ENCODE results near the gene ROMO1.
"Not testable (repeated sequence)": the region's sequence is repeated elsewhere in the genome, so short reads cannot be mapped to it uniquely, and the experiment has no call there.

Gene ROMO1

DNA sequence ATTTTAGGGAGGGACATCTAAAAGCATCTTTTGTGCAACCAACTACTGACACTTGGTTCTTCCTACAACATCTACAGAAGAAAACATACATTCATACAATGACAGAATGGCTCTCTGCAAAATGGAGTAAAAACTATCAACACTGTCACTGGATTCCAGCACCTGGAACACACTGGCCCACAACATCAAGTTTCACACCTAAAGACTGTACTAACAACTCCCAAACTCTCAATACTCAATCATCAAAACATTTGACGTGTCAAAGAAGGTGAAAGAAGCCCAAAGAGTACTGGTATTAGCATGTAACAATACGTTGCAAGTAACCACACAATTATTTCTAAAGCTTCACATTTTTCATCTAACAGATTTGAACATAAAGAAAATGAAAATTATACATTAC is 36.7 kb upstream of the ROMO1 start:
- Histone ChIP-seq H3K9me3 (ENCODE audit: low read length) (no peaks in the 10 kb centered on the region), H3K27me3 (ENCODE audit: control insufficient read depth in 1 of 2, insufficient read depth in 2 of 2, low read length in 2 of 2) (no peaks in the 10 kb centered on the region), H3K4me1 (ENCODE audit: insufficient read depth, low read length) (peaks cover 42% of the 10 kb centered on the region), H3K9ac (ENCODE audit: low read length) (no peak overlapping the region), H3K36me3 (ENCODE audit: insufficient read depth, low read length) (no peaks in the 10 kb centered on the region), H3K4me3 (ENCODE audit: low read depth in 1 of 2, low read length in 2 of 2) (peak overlapping the region in 1 of 2 donors; percentile 2), H3K27ac (ENCODE audit: low read depth, low read length) (no peak overlapping the region)

DNA sequence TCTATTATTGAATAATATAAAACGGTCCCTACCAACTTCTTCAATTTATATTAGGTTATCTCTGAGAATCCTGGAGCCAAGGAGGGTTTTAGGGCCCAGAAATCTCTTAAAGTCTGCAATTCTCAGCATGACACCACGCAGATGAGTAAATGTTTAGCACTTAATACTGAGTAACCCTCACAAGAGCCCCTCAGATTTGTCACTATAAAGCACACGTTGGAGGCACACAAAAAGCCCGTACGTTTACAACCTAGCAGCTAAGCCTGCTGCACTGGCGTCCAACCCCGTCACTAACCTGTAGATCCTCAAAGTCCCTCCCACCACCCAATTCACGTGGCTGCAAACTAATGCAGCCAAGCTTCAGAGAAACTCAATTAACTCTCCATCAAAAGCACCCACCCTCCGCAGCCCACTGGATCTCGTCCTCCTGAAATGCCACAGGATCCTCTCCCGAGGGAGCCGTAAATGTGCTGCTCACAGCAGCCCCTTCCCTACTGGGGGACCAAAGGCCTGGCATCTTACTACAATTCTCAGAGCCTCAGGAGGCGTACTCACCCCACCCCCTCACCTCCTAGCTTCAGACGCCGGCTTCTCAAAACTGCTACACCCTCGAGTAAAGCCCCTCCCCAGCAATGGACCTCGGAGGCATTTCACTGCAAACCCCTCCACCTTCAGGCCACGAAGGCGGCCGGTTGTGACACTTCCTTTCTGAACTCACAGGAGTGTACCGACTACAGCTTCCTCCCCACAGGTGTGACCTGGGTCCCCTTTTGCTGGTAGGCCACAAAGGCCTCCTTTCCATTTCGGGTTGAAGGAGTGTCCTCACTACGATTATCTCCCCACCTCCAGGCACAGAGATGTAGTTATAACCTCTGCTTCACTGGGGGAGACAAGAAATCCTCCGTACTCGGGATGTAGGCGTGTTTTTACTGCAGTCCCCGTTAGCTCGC is 35.4 kb upstream of the ROMO1 start:
- H3K9ac ChIP-seq (ENCODE audit: low read length), result peak overlapping the region; percentile 100
- H3K27ac ChIP-seq (ENCODE audit: low read depth, low read length), result peak overlapping the region; percentile 99
- H3K4me3 ChIP-seq (ENCODE audit: low read depth in 1 of 2, low read length in 2 of 2), result peak overlapping the region; percentile 98 to 100
- H3K4me1 ChIP-seq (ENCODE audit: insufficient read depth, low read length), result peaks cover 35% of the 10 kb centered on the region
- H3K36me3 ChIP-seq (ENCODE audit: insufficient read depth, low read length), result no peaks in the 10 kb centered on the region
- H3K9me3 ChIP-seq (ENCODE audit: low read length), result no peaks in the 10 kb centered on the region
- no peaks in the 10 kb centered on the region for H3K27me3 ChIP-seq (ENCODE audit: control insufficient read depth in 1 of 2, insufficient read depth in 2 of 2, low read length in 2 of 2)

DNA sequence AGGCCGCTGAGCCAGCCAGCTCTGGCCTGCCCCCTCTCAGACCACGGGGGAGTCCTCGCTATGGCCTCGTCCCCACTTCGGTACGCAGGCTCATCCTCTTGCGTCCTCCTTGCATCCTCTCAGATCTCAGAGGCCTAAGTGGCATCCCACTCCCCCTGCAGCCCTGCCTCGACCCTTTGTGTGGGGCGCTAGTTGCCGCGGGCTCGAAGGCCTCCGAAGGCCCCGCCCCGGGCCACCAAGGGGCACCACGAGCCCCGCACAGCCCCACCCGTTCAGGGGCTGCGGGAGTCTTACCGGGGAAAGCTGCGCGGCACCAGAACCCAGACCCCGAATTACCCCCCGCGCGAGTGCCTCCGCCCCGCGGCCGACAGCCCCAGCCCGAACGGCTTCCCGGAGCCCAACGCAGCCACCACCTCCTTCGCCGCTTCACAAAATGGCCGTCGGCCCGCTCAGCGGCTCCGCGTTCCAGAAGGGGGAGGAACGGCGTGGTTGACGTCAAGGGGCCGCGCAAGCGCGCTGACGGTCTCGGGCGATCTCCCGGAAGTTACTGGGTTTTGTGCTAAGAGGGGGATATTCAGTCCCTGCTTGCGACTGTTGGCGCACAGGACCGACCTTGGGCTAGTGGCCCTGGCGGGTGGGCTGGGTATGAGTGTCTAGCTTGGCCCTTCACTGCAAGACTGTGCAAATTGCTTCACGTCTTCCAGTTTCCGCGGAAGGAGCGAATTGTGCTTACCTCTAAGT is 34.6 kb upstream of the ROMO1 start, which contains the start of the genes CPNE1 and RBM12:
Gene CPNE1 (minus strand): TSS at position 435 of the 741 bp plus-strand sequence. CDS start 31,977 bp downstream, outside the sequence.
Gene RBM12 (minus strand): TSS at position 435 of the 741 bp plus-strand sequence. CDS start 9,578 bp downstream, outside the sequence.
- Histone ChIP-seq H3K4me1 (ENCODE audit: insufficient read depth, low read length) (peaks cover 28% of the 10 kb centered on the region), H3K27ac (ENCODE audit: low read depth, low read length) (peak within 1 kb of the TSS; percentile 99), H3K4me3 (ENCODE audit: low read depth in 1 of 2, low read length in 2 of 2) (peak within 1 kb of the TSS; percentile 98 to 100), H3K36me3 (ENCODE audit: insufficient read depth, low read length) (no peaks in the 10 kb centered on the region), H3K27me3 (ENCODE audit: control insufficient read depth in 1 of 2, insufficient read depth in 2 of 2, low read length in 2 of 2) (no peaks in the 10 kb centered on the region), H3K9me3 (ENCODE audit: low read length) (no peaks in the 10 kb centered on the region), H3K9ac (ENCODE audit: low read length) (peak within 1 kb of the TSS; percentile 100)

DNA sequence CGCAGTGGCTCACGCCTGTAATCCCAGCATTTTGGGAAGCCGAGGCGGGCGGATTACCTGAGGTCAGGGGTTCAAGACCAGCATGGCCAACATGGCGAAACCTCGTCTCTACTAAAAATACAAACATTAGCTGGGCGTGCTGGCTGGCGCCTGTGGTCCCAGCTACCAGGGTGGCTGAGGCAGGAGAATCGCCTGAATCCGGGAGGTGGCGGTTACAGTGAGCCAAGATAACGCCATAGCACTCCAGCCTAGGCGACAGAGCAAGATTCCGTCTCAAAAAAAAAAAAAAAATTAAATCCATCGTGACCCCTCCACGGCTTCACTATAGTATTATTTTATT is 33.3 kb upstream of the ROMO1 start:
- peaks cover 6% of the 10 kb centered on the region for H3K36me3 ChIP-seq (ENCODE audit: insufficient read depth, low read length)
- no peaks in the 10 kb centered on the region for H3K27me3 ChIP-seq (ENCODE audit: control insufficient read depth in 1 of 2, insufficient read depth in 2 of 2, low read length in 2 of 2)
- H3K4me1 ChIP-seq (ENCODE audit: insufficient read depth, low read length), result peaks cover 16% of the 10 kb centered on the region
- no peak overlapping the region for H3K27ac ChIP-seq (ENCODE audit: low read depth, low read length)
- no peaks in the 10 kb centered on the region for H3K9me3 ChIP-seq (ENCODE audit: low read length)
- no peak overlapping the region for H3K4me3 ChIP-seq (ENCODE audit: low read depth in 1 of 2, low read length in 2 of 2)
- no peak overlapping the region for H3K9ac ChIP-seq (ENCODE audit: low read length)

DNA sequence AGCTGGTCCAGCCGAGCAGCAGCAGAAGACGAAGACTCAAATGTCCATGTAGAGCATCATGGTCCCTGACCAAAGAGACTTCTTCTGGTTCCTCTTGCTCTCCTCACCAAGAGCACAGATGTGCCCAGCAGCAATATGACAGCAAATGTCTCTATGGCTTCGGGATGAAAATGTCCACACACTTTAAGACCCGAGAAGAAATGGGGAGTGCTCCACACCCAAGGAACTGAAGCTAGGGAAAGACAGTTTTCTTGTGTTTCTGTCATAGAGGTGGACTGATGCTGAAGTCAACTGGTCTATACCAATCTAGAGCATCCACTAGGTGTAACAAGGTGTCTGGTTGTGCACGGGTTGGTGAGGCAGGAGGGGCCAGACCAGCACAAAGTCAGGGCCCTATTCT is 30.0 kb upstream of the ROMO1 start:
- H3K4me3 ChIP-seq (ENCODE audit: low read depth in 1 of 2, low read length in 2 of 2), result no peak overlapping the region
- H3K27ac ChIP-seq (ENCODE audit: low read depth, low read length), result no peak overlapping the region
- H3K4me1 ChIP-seq (ENCODE audit: insufficient read depth, low read length), result no peaks in the 10 kb centered on the region
- no peaks in the 10 kb centered on the region for H3K27me3 ChIP-seq (ENCODE audit: control insufficient read depth in 1 of 2, insufficient read depth in 2 of 2, low read length in 2 of 2)
- H3K9ac ChIP-seq (ENCODE audit: low read length), result no peak overlapping the region
- peaks cover 26% of the 10 kb centered on the region for H3K36me3 ChIP-seq (ENCODE audit: insufficient read depth, low read length)
- H3K9me3 ChIP-seq (ENCODE audit: low read length), result no peaks in the 10 kb centered on the region

DNA sequence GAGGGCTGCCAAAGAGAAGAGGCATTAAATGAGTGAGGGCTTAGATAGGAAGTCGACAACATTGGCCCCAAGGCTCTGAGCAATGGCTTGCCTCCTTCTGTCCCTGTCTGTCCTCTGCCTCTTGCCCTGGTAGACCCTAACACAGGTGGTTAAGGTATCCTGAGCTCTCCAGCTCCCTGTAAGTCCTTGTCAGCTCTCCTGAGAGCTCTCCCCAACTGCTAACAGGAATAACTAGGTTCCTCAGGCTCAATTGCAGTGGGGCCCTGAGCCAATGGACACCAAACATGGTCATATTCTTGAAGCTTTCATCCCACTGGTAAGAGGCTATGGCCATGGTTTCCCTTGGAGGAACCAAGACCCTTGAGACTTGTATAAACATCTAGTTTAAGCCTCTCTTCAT is 29.5 kb upstream of the ROMO1 start:
- H3K27me3 ChIP-seq (ENCODE audit: control insufficient read depth in 1 of 2, insufficient read depth in 2 of 2, low read length in 2 of 2), result no peaks in the 10 kb centered on the region
- H3K27ac ChIP-seq (ENCODE audit: low read depth, low read length), result no peak overlapping the region
- no peaks in the 10 kb centered on the region for H3K4me1 ChIP-seq (ENCODE audit: insufficient read depth, low read length)
- H3K9ac ChIP-seq (ENCODE audit: low read length), result no peak overlapping the region
- no peaks in the 10 kb centered on the region for H3K9me3 ChIP-seq (ENCODE audit: low read length)
- H3K4me3 ChIP-seq (ENCODE audit: low read depth in 1 of 2, low read length in 2 of 2), result no peak overlapping the region
- peaks cover 30% of the 10 kb centered on the region for H3K36me3 ChIP-seq (ENCODE audit: insufficient read depth, low read length)

DNA sequence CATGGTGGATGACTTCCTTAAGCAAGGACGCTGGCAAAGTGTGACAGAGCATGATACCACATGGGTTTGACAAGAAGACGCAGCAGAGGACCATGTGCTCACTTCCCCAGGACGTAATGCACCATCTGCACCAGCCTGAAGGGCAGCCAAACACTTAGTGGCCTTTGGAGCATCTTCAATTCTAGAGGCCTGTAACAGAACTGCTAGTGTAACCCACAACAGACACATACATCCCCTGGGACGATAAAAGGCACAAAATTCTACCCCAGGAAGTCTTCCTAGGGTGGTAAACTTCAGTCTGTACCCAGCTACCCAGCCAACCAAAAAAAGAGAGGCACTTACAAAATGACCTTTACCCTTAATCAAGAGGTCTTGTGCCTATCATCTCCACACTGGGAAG is 25.3 kb upstream of the ROMO1 start:
- peaks cover 31% of the 10 kb centered on the region for H3K36me3 ChIP-seq (ENCODE audit: insufficient read depth, low read length)
- no peaks in the 10 kb centered on the region for H3K27me3 ChIP-seq (ENCODE audit: control insufficient read depth in 1 of 2, insufficient read depth in 2 of 2, low read length in 2 of 2)
- H3K4me3 ChIP-seq (ENCODE audit: low read depth in 1 of 2, low read length in 2 of 2), result no peak overlapping the region
- H3K4me1 ChIP-seq (ENCODE audit: insufficient read depth, low read length), result no peaks in the 10 kb centered on the region
- H3K27ac ChIP-seq (ENCODE audit: low read depth, low read length), result no peak overlapping the region
- H3K9ac ChIP-seq (ENCODE audit: low read length), result no peak overlapping the region
- H3K9me3 ChIP-seq (ENCODE audit: low read length), result no peaks in the 10 kb centered on the region

DNA sequence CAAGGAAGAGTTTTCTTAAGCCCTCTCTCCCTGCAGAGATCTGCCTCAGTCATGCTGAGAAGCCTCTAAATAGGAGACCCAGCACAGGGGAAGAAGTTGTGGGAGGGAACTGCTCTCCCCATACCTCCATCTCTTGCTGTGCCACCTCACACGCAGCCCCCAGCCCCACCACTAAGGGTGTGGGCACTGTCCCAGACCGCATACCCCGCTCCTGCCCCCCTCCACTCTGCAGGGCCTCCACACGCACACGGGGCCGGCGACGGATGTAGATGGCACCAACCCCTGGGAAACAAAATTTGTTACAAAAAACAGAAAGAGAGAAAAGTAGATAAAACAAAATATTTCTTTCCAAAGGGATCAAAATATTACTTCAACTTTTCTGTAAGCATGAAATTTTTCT is 24.3 kb upstream of the ROMO1 start:
- Histone ChIP-seq H3K9ac (ENCODE audit: low read length) (no peak overlapping the region), H3K4me3 (ENCODE audit: low read depth in 1 of 2, low read length in 2 of 2) (no peak overlapping the region), H3K27ac (ENCODE audit: low read depth, low read length) (no peak overlapping the region), H3K27me3 (ENCODE audit: control insufficient read depth in 1 of 2, insufficient read depth in 2 of 2, low read length in 2 of 2) (no peaks in the 10 kb centered on the region), H3K36me3 (ENCODE audit: insufficient read depth, low read length) (peaks cover 31% of the 10 kb centered on the region), H3K4me1 (ENCODE audit: insufficient read depth, low read length) (no peaks in the 10 kb centered on the region), H3K9me3 (ENCODE audit: low read length) (no peaks in the 10 kb centered on the region)

DNA sequence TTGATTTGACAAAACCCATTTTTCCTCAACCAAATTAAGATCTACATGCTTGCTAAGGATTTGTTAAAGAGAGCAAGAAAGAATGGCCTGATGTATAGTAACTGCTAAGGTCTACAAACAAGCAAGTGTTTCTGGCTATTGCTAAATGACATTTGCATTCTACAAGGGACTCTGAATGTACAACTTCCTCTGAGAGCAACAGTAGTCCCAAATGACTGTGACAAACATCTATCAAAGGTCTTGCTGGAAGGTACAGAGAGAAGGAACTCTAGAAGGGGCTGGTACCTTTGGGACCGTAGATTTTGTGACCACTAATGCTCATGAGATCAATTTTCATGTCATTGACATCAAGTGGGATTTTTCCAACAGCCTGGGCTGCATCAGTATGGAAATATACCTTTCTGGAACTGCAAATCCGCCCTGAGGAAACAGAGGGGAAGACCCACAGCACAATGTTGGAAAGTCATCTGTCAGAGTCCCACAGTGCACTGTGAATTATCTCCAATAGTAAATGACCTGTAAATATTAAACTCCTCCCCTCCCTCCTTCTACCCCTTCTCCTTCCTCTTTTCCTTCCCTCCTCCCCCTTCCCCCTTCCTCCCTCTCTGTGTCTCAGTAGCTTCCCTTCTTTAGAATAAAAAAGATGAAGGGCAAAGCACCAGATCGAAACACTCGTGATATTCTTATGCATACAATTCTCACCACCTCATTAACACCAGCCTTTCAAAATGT is 18.6 kb upstream of the ROMO1 start:
- H3K4me3 ChIP-seq (ENCODE audit: low read depth in 1 of 2, low read length in 2 of 2), result no peak overlapping the region

DNA sequence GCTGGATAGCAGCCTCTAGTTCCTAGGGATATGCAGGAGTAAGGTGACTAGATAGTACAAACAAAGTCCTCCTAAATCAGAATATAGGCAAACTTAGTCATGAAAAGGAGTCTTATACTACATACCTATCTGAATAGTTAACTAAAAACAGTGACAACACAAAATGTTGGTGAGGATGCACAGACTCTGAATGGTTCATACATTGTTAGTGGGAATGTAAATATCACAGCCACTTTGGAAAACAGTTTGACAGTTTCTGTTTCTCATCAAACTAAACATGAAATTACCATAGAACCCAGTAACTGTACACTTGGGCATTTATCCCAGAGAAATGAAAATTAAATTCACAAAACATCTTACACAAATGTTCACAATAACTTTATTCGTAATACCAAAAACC is 17.2 kb upstream of the ROMO1 start:
- Histone ChIP-seq H3K27ac (ENCODE audit: low read depth, low read length) (no peak overlapping the region), H3K4me3 (ENCODE audit: low read depth in 1 of 2, low read length in 2 of 2) (no peak overlapping the region), H3K36me3 (ENCODE audit: insufficient read depth, low read length) (no peaks in the 10 kb centered on the region), H3K9ac (ENCODE audit: low read length) (no peak overlapping the region), H3K4me1 (ENCODE audit: insufficient read depth, low read length) (peaks cover 17% of the 10 kb centered on the region), H3K9me3 (ENCODE audit: low read length) (no peaks in the 10 kb centered on the region), H3K27me3 (ENCODE audit: control insufficient read depth in 1 of 2, insufficient read depth in 2 of 2, low read length in 2 of 2) (no peaks in the 10 kb centered on the region)

More for the DNA sequence above, 18.6 kb upstream of the ROMO1 start:
- H3K9ac ChIP-seq (ENCODE audit: low read length), result no peak overlapping the region
- H3K9me3 ChIP-seq (ENCODE audit: low read length), result no peaks in the 10 kb centered on the region
- H3K27ac ChIP-seq (ENCODE audit: low read depth, low read length), result no peak overlapping the region
- H3K36me3 ChIP-seq (ENCODE audit: insufficient read depth, low read length), result no peaks in the 10 kb centered on the region
- H3K4me1 ChIP-seq (ENCODE audit: insufficient read depth, low read length), result peaks cover 17% of the 10 kb centered on the region
- no peaks in the 10 kb centered on the region for H3K27me3 ChIP-seq (ENCODE audit: control insufficient read depth in 1 of 2, insufficient read depth in 2 of 2, low read length in 2 of 2)

DNA sequence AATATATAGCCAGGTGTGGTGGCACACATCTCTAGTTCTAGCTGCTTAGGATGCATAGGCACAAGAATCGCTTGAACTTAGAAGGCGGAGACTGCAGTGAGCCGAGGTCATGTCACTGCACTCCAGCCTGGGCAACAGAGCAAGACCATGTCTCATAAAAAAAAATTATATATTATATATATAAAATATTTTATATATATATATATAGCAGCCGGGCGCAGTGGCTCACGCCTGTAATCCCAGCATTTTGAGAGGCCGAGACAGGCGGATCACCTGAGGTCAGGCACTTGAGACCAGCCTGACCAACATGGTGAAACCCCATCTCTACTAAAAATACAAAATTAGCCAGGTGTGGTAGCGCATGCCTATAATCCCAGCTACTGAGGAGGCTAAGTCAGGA is 13.8 kb upstream of the ROMO1 start:
- Histone ChIP-seq H3K36me3 (ENCODE audit: insufficient read depth, low read length) (peaks cover 15% of the 10 kb centered on the region), H3K4me1 (ENCODE audit: insufficient read depth, low read length) (peaks cover 16% of the 10 kb centered on the region)
- not testable (repeated sequence) for H3K9ac ChIP-seq (ENCODE audit: low read length); H3K9me3 ChIP-seq (ENCODE audit: low read length); H3K27ac ChIP-seq (ENCODE audit: low read depth, low read length); H3K4me3 ChIP-seq (ENCODE audit: low read depth in 1 of 2, low read length in 2 of 2); H3K27me3 ChIP-seq (ENCODE audit: control insufficient read depth in 1 of 2, insufficient read depth in 2 of 2, low read length in 2 of 2)
